ENCODE measurements around the gene NOA1. TPM values are rescaled to one million over a fixed set of nuclear protein-coding genes. Genes with fewer than 3 reads are reported as not detected.

The NOA1 gene
- total RNA-seq, 4 donors from 2014 or later = 13.2 to 22.8 (median 20.7) TPM

DNA sequence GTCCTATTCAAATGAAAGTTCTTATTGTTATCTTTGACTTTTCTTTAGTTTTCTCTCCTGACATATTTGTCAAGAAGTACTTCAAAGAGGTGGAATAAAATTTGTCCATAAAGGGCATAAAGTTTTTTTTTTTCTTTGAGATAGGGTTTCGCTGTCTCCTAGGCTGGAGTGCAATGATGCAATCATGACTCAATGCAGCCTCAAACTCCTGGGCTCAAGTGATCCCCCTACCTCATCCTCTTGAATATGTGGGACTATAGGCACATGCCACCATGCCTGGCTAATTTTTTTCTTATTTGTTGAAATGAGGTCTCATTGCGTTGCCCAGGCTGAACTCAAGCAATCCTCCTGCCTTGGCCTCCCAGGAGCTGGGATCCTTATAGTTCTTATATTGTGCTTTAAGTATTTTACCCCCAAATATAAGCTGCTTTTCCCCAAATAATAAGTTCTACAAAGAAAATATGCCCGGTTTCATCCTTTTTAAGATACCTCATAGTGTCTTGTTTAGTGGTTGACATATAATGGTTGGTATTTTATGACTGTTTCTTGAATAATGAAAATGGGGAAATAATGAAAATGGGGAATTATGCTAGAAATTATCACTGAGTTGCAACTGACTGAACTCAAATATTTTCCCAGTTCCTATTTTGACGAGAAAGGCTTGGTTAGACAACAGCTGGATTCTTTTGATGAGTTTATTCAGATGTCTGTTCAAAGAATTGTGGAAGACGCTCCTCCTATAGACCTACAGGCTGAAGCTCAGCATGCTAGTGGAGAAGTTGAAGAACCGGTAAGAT lies 12.9 kb upstream of the NOA1 start:
- TF ChIP-seq, protein P1, sequence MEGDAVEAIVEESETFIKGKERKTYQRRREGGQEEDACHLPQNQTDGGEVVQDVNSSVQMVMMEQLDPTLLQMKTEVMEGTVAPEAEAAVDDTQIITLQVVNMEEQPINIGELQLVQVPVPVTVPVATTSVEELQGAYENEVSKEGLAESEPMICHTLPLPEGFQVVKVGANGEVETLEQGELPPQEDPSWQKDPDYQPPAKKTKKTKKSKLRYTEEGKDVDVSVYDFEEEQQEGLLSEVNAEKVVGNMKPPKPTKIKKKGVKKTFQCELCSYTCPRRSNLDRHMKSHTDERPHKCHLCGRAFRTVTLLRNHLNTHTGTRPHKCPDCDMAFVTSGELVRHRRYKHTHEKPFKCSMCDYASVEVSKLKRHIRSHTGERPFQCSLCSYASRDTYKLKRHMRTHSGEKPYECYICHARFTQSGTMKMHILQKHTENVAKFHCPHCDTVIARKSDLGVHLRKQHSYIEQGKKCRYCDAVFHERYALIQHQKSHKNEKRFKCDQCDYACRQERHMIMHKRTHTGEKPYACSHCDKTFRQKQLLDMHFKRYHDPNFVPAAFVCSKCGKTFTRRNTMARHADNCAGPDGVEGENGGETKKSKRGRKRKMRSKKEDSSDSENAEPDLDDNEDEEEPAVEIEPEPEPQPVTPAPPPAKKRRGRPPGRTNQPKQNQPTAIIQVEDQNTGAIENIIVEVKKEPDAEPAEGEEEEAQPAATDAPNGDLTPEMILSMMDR (IDR thresholded peaks at IDR 0.05; ENCODE audit: low read depth) = no peak

DNA sequence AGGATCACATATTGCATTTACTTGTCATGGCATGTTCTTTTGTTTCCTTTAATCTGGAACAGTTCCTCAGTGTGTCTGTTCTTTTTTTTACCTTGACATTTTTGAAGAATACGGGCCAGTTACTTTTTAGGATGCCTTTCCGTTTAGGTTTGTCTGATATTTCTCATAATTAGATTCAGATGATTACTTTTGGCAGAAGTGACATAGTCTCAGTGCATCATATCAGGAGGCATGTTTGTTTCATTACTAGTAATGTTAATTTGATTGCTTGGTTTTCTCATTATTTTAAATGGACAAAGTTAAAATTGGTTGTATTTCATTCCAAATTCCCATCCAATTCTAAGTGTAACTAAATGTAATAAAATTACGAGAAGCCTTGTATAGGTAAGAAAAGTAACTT lies 9.5 kb upstream of the NOA1 start:
- TF ChIP-seq, protein P1 (IDR thresholded peaks at IDR 0.05; ENCODE audit: low read depth) = no peak

DNA sequence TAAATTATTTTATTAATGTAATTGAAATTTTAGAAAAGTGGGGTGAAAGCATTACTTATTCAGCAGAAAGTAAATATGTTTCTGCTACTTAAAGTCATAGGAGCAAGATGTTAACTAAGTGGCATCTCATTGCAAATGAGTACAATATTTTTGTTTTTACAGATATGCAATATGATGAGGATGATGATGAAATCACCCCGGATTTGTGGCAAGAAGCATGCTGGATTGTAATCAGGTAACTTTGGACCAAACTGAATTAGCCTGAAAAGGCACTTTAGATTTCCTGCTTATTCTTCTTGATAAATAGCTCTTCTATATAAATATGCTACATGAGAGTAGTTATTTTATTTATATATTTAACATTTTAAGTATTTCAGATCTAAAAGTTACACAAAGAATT lies 8.8 kb upstream of the NOA1 start:
- TF ChIP-seq, protein P1 (IDR thresholded peaks at IDR 0.05; ENCODE audit: low read depth) = no peak

DNA sequence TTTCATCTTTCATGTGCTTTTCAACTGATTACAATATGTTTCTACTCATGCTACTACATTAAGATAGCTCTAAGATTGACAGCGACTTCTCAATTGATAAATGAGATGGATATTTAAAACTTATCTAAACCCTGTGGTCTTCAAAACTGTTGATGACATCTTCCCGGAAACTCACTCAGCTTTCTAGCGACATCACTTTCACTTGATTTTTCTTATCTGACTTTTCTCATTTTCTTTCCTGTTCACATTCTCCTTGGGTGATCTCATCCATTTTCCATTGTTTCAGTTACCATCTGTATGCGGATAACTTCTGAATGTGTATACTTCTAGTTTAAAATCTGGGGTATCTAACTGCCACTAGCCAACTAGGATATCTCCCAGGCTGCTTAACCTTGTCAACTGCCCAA lies 4.4 kb upstream of the NOA1 start:
- TF ChIP-seq, protein P1 (IDR thresholded peaks at IDR 0.05; ENCODE audit: low read depth) = no peak

DNA sequence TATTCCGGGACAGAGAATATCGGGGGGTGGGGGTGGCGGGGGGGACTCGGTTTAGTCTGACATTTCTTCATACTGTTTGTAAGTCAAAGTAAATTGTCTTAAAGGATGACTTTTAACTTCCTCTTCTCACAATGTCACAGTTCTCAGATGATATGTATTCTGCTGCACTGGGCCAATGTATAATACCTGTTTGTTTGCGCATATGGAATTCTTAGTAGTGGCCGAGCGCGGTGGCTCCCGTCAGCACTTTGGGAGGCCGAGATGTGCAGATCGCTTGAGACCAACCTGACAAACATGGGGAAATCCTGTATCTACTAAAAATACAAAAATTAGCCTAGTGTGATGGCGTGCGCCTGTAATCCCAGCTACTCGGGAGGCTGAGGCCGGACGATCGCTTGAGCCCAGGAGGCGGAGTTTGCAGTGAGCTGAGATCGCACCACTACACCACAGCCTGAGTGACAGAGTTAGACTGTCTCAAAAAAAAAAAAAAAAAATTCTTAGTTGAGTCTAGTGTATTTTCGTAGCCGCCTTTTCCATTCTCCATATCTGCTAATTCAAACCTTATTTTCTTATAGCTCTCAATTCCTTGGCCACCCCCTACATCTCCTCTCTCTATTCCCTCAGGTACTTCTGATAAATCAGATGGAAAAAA lies 2.1 kb upstream of the NOA1 start:
- TF ChIP-seq, protein P1 (IDR thresholded peaks at IDR 0.05; ENCODE audit: low read depth) = no peak

DNA sequence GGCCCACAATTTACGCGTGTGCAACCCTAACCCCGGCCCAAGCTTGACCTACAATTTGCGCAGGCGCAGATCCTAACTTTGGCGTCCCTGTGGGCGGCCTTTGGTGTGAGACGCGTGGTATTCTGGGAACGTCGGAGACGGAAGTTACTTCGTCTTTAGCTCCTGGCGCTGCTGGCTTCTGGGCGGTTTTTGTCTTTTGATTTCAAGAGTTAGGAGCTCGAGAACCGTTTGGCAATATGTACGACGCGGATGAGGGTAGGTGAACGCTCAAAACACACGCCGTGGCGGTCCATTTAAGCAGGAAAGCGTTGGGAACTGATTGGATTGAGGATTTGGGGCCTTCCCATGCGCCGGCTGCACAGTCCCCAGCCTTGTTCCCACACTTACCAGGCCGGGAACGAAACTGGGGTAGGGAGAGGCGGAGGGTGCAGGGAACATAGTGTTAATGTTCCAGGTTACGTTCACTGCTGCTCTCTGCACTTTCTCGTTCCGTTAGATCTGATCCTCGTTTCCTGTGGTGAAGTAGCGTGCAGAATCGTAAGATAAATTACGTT lies 1.4 kb upstream of the NOA1 start, which contains the start of gene POLR2B:
POLR2B (plus strand) TSS at position 147 of the 554 bp plus-strand sequence; CDS start at position 237, 90 bp downstream.
- TF ChIP-seq, protein P1 (IDR thresholded peaks at IDR 0.05; ENCODE audit: low read depth) = no peak

DNA sequence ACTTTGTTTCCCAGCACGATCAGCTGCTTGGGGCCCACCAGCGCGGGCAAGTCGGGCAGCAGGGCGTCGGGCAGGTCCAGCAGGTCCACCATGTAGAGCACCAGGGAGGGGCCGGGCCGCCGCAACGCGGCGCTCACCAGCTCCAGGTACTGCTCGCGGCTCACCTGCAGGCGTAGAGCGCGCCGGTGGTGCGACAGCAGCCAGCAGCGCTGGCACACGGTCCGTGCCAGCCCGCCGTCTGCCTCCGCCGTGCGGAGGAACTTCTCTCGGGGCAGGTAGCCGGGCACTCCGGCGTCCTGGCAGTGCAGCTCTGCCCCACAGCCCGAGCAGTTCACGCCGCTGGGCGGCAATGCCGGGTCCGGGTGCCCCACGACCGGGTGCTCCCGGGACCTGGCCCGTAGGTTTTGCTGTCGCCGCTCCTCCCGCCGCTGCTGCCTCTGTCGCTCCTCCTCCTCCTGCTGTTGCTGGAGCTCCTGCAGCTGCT lies 527 bp downstream of the NOA1 start:
- TF ChIP-seq, protein P1 (IDR thresholded peaks at IDR 0.05; ENCODE audit: low read depth) = no peak

All from subcutaneous adipose tissue (tissue), 4 donors.